ENCODE data around the gene COL9A2. TPM values are rescaled to one million over a fixed set of nuclear protein-coding genes. Genes with fewer than 3 reads are reported as not detected.
A peak's percentile ranks its signal among the peaks of the same experiment; 100 is the strongest.

Gene COL9A2
- 10 to 100 TPM in 3 of 4 donors, 1 to 10 TPM in 1; 5.4 to 43.0 (median 14.6) TPM for total RNA-seq

- in situ Hi-C loops (cut with MboI; ENCODE audit: low pct_ligation_motif_present in 1 of 4, low pct_unique_long_range_greater_than_20kb in 1 of 4, low sequenced_read_pairs in 3 of 4) (no loop called here), intact Hi-C loops (cut with DNase I; ENCODE audit: low total_unique reads) (loop anchor here (10.0 kb wide), 2 partner anchors 88 to 162 kb away; no protein-coding TSS in a partner anchor)
- DNase-seq: peak; percentile 66
- Histone ChIP-seq H3K4me1 (peaks cover 9 to 37% (median 27%) of the 10 kb centered on the region in 4 donors), H3K9me3 (no peaks in the 10 kb centered on the region), H3K4me3 (peak within 1 kb of the TSS; percentile 8 to 54 (median 34)), H3K36me3 (no peaks in the 10 kb centered on the region), H3K27ac (no peak within 1 kb of the TSS), H3K27me3 (peaks cover 53% of the 10 kb centered on the region)
- peak; percentile 21 for TF ChIP-seq POLR2A (IDR thresholded peaks at IDR 0.05)
- TF ChIP-seq POLR2AphosphoS5 (IDR thresholded peaks at IDR 0.05): no peak
- TF ChIP-seq EP300 (IDR thresholded peaks at IDR 0.05; ENCODE audit: low read depth): no peak
- TF ChIP-seq, protein P1, sequence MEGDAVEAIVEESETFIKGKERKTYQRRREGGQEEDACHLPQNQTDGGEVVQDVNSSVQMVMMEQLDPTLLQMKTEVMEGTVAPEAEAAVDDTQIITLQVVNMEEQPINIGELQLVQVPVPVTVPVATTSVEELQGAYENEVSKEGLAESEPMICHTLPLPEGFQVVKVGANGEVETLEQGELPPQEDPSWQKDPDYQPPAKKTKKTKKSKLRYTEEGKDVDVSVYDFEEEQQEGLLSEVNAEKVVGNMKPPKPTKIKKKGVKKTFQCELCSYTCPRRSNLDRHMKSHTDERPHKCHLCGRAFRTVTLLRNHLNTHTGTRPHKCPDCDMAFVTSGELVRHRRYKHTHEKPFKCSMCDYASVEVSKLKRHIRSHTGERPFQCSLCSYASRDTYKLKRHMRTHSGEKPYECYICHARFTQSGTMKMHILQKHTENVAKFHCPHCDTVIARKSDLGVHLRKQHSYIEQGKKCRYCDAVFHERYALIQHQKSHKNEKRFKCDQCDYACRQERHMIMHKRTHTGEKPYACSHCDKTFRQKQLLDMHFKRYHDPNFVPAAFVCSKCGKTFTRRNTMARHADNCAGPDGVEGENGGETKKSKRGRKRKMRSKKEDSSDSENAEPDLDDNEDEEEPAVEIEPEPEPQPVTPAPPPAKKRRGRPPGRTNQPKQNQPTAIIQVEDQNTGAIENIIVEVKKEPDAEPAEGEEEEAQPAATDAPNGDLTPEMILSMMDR (IDR thresholded peaks at IDR 0.05): no peak
- 2% methylated on average over 65 of the region's 84 CpGs; no CpG with 5 or more reads in 1 of the 2 donors for WGBS, 2 donors (ENCODE audit: low coverage in 1 of 2)
Observed at GRCh38 chr1:40316595-40317393, at the start of gene COL9A2. TSS of gene COL9A2 (minus strand) at chr1:40317286. CDS start at chr1:40317197, 89 bp downstream.

GRCh38 chr1:40363721-40364120, 46.6 kb upstream of the COL9A2 start:
- in situ Hi-C loops (cut with MboI; ENCODE audit: low pct_ligation_motif_present in 1 of 4, low pct_unique_long_range_greater_than_20kb in 1 of 4, low sequenced_read_pairs in 3 of 4): no loop called here
- Histone ChIP-seq H3K36me3 (no peaks in the 10 kb centered on the region), H3K27ac (no peak overlapping the region), H3K9me3 (peaks cover 0 to 4% of the 10 kb centered on the region in 2 donors), H3K27me3 (peaks cover 3% of the 10 kb centered on the region), H3K4me3 (no peak overlapping the region), H3K4me1 (no peaks in the 10 kb centered on the region)
- 29 to 53% methylated on average over 1 to 2 of the region's 2 CpGs for WGBS, 2 donors (ENCODE audit: low coverage in 1 of 2)
- intact Hi-C loops (cut with DNase I; ENCODE audit: low total_unique reads): no loop called here
- TF ChIP-seq, protein P1 (IDR thresholded peaks at IDR 0.05): no peak
- TF ChIP-seq POLR2AphosphoS5 (IDR thresholded peaks at IDR 0.05): no peak
- TF ChIP-seq EP300 (IDR thresholded peaks at IDR 0.05; ENCODE audit: low read depth): no peak
- no peak for TF ChIP-seq POLR2A (IDR thresholded peaks at IDR 0.05)
- no peak for DNase-seq

DNA sequence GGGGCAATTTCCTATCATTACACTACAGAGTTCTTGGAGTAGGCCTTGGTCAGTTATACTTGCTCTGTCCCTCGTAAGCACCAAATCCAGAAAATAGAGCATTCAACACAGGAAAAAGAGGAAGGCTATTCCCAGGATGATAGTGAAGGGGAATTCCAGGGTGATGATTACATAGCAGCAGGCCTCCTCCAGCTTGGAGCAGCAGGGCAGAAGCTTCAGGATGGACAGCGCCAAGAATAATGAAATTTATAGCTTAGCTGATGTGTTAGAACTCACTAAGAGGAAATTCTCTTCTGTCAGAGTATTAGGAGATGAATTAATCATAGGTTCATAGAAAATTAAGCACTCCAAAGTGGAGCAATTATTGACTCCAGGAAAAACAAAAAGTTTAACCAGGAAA, 45.6 kb upstream of the COL9A2 start:
- H3K9me3 ChIP-seq: peaks cover 4 to 12% of the 10 kb centered on the region in 2 donors
- intact Hi-C loops (cut with DNase I; ENCODE audit: low total_unique reads): no loop called here
- TF ChIP-seq EP300 (IDR thresholded peaks at IDR 0.05; ENCODE audit: low read depth): no peak
- TF ChIP-seq, protein P1 (IDR thresholded peaks at IDR 0.05): no peak
- H3K36me3 ChIP-seq: no peaks in the 10 kb centered on the region
- in situ Hi-C loops (cut with MboI; ENCODE audit: low pct_ligation_motif_present in 1 of 4, low pct_unique_long_range_greater_than_20kb in 1 of 4, low sequenced_read_pairs in 3 of 4): no loop called here
- WGBS, 2 donors (ENCODE audit: low coverage in 1 of 2): 74 to 75% methylated on average over 2 of the region's 2 CpGs
- H3K27ac ChIP-seq: no peak overlapping the region
- H3K4me3 ChIP-seq: no peak overlapping the region
- peaks cover 3% of the 10 kb centered on the region for H3K27me3 ChIP-seq
- DNase-seq: no peak
- H3K4me1 ChIP-seq: no peaks in the 10 kb centered on the region

GRCh38 chr1:40362199-40362598, 45.1 kb upstream of the COL9A2 start:
- peaks cover 8 to 17% of the 10 kb centered on the region in 2 donors for H3K9me3 ChIP-seq
- 76% methylated on average over 2 of the region's 2 CpGs; no CpG with 5 or more reads in 1 of the 2 donors for WGBS, 2 donors (ENCODE audit: low coverage in 1 of 2)

More at GRCh38 chr1:40362199-40362598, 45.1 kb upstream of the COL9A2 start:
- in situ Hi-C loops (cut with MboI; ENCODE audit: low pct_ligation_motif_present in 1 of 4, low pct_unique_long_range_greater_than_20kb in 1 of 4, low sequenced_read_pairs in 3 of 4) (no loop called here), intact Hi-C loops (cut with DNase I; ENCODE audit: low total_unique reads) (no loop called here)
- H3K27me3 ChIP-seq: peaks cover 3% of the 10 kb centered on the region
- H3K36me3 ChIP-seq: no peaks in the 10 kb centered on the region
- DNase-seq: no peak
- no peaks in the 10 kb centered on the region for H3K4me1 ChIP-seq
- TF ChIP-seq POLR2A (IDR thresholded peaks at IDR 0.05): no peak
- TF ChIP-seq EP300 (IDR thresholded peaks at IDR 0.05; ENCODE audit: low read depth): no peak
- TF ChIP-seq, protein P1 (IDR thresholded peaks at IDR 0.05): no peak
- no peak for TF ChIP-seq POLR2AphosphoS5 (IDR thresholded peaks at IDR 0.05)
- H3K27ac ChIP-seq: no peak overlapping the region
- no peak overlapping the region for H3K4me3 ChIP-seq
